K562 (cell line): ENCODE data around the gene NTM. TPM values are rescaled to one million over a fixed set of nuclear protein-coding genes. Genes with fewer than 3 reads are reported as not detected.

Experiments used
- KLF1 ChIP-seq: fragments of 450-650 bp; IDR thresholded peaks from 2 replicates; pipeline ENCODE4 v1.6.1; 2016; ENCODE audit warnings: missing genetic modification characterization, missing compliant biosample characterization
- MAX ChIP-seq: sonication (generic); formaldehyde crosslinking; IDR thresholded peaks from 2 replicates; pipeline ENCODE4 v1.9.0; 2022; ENCODE audit warnings: mild to moderate bottlenecking, missing genetic modification reagents
- MIER1 ChIP-seq: fragments of 450-650 bp; IDR thresholded peaks from 2 replicates; pipeline ENCODE4 v1.6.1; 2016; ENCODE audit warnings: antibody characterized with exemption, mild to moderate bottlenecking, low read depth
- RNF2 ChIP-seq: sonication (generic); IDR thresholded peaks from 2 replicates; pipeline ENCODE4 v1.6.1; 2016
- ZFP91 ChIP-seq: sonication (generic); formaldehyde crosslinking; IDR thresholded peaks from 2 replicates; pipeline ENCODE4 v1.8.0; 2022; ENCODE audit warnings: mild to moderate bottlenecking, missing genetic modification reagents
- ZNF24 ChIP-seq: fragments of 450-650 bp; IDR thresholded peaks from 2 replicates; pipeline ENCODE4 v1.6.1; 2016
- polyA plus RNA-seq, 8 experiments: library from polyadenylated mRNA; depleted of rRNA in 4 of 8; stranded (reverse) in 5 of 8; unstranded in 3 of 8; fragments of >200 nt; fragmentation: Nextera tagmentation in 2 of 8; fragmentation: Illumina TruSeq in 1 of 8; extraction: Ambion mirVana in 2 of 8; extraction: Trizol in 1 of 8; gene quantifications; 2 replicates each; pipeline versions ENCODE4 v1.2.1 to v1.2.3, GENCODE V29; 2011 to 2014; ENCODE audit warnings: inconsistent platforms in 1 of 8, missing spikeins in 1 of 8
- small RNA-seq: library from RNA; depleted of rRNA; stranded (forward); fragments of <200 nt; gene quantifications from one replicate; pipeline ENCODE3, GENCODE V24; 2014
- total RNA-seq, 7 experiments: library from RNA; depleted of rRNA in 6 of 7; stranded (reverse); fragments of >200 nt in 6 of 7; fragmentation: Illumina TruSeq in 2 of 7; extraction: Trizol in 2 of 7; gene quantifications; 2 replicates each; pipeline versions ENCODE4 v1.2.1 to v1.2.3, GENCODE V29; 2011 to 2021; ENCODE audit warnings: low replicate concordance in 1 of 7
- TF ChIP-seq, protein P1 (sequence below): fragments of 150-350 bp; IDR thresholded peaks from 2 replicates; pipeline ENCODE4 v1.6.1; 2014; ENCODE audit warnings: low read depth, mild to moderate bottlenecking, low read length, borderline replicate concordance

The NTM gene
- total and polyA plus RNA-seq, 9 of the 15 experiments (the other 6 are each of a cell fraction or from before 2014, with no cell fraction given) = not detected

DNA sequence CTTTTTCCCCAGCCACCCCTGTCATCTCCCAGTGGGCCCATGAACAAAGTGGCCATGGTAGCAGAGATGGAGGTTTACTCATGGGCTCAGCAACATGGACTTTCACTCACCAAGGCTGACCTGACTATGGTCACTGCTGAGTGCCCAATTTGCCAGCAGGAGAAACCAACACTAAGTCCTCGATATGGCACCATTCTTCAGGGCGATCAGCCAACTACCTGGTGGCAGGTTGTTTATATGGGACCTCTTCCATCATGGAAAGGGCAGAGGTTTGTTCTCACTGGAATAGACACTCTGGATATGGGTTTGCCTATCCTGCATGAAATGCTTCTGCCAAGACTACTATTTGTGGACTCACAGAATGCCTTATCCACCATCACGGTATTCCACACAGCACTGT is 1009.1 kb downstream of the NTM start (continued):
- TF ChIP-seq ZFP91 (CRISPR knock-in tag) = no peak
- no peak for TF ChIP-seq RNF2
- TF ChIP-seq, protein P1, sequence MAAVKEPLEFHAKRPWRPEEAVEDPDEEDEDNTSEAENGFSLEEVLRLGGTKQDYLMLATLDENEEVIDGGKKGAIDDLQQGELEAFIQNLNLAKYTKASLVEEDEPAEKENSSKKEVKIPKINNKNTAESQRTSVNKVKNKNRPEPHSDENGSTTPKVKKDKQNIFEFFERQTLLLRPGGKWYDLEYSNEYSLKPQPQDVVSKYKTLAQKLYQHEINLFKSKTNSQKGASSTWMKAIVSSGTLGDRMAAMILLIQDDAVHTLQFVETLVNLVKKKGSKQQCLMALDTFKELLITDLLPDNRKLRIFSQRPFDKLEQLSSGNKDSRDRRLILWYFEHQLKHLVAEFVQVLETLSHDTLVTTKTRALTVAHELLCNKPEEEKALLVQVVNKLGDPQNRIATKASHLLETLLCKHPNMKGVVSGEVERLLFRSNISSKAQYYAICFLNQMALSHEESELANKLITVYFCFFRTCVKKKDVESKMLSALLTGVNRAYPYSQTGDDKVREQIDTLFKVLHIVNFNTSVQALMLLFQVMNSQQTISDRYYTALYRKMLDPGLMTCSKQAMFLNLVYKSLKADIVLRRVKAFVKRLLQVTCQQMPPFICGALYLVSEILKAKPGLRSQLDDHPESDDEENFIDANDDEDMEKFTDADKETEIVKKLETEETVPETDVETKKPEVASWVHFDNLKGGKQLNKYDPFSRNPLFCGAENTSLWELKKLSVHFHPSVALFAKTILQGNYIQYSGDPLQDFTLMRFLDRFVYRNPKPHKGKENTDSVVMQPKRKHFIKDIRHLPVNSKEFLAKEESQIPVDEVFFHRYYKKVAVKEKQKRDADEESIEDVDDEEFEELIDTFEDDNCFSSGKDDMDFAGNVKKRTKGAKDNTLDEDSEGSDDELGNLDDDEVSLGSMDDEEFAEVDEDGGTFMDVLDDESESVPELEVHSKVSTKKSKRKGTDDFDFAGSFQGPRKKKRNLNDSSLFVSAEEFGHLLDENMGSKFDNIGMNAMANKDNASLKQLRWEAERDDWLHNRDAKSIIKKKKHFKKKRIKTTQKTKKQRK = no peak
- no peak for TF ChIP-seq MIER1
- TF ChIP-seq KLF1 = no peak
- no peak for TF ChIP-seq MAX (CRISPR knock-in tag)
- TF ChIP-seq ZNF24 = no peak

Small RNAs within 50 kb of the gene (small RNA-seq; reads per million reads assigned to genes)
- not detected for gene RNU6ATAC12P
